ENCODE results near the gene UBR4. TPM values are rescaled to one million over a fixed set of nuclear protein-coding genes. Genes with fewer than 3 reads are reported as not detected.
A peak's percentile ranks its signal among the peaks of the same experiment; 100 is the strongest.
"Not testable (repeated sequence)": the region's sequence is repeated elsewhere in the genome, so short reads cannot be mapped to it uniquely, and the experiment has no call there.

The UBR4 gene
- 42.7 and 60.6 TPM in 2 replicates for total RNA-seq (2014; rRNA removed; shearing (Covaris generic))

GRCh38 chr1:19209990-19210771 lies at the start of gene UBR4:
Gene UBR4 (minus strand): TSS chr1:19210266. CDS start chr1:19210248, 18 bp downstream.
- Histone ChIP-seq H3K4me1 (replicated peaks) (peaks cover 17% of the 10 kb centered on the region), H3K36me3 (peaks cover 36% of the 10 kb centered on the region), H3K27me3 (replicated peaks) (no peaks in the 10 kb centered on the region), H3K9me3 (replicated peaks) (no peaks in the 10 kb centered on the region), H3K4me3 (peak within 1 kb of the TSS; percentile 92), H3K27ac (peak within 1 kb of the TSS; percentile 88)
- DNase-seq (ENCODE audit: low read depth in 1 of 2, low spot score in 2 of 2), result peak; percentile 95 to 97

DNA sequence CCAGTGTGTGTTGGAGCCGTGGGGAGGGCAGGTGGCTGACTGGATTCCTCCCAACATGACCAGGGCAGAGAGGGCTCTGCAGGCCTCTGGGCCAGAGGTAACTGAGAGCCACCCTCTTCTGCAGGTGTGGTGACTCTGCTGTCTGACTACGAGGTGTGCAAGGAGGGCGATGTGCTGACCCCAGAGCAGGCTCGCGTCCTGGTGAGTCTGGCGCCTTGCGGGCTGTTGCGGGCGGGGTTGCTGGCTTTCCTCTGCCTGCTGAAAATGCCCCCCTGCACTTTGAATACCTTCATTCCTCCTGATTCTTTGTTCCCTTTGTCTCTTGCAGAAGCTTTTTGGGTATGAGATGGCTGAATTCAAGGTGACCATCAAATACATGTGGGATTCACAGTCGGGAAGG lies 48.3 kb upstream of the UBR4 start:
- Histone ChIP-seq H3K36me3 (peaks cover 54% of the 10 kb centered on the region), H3K4me1 (replicated peaks) (peaks cover 1% of the 10 kb centered on the region), H3K27ac (no peak overlapping the region), H3K9me3 (replicated peaks) (no peaks in the 10 kb centered on the region), H3K27me3 (replicated peaks) (no peaks in the 10 kb centered on the region), H3K4me3 (no peak overlapping the region)
- DNase-seq (ENCODE audit: low read depth in 1 of 2, low spot score in 2 of 2), result no peak

DNA sequence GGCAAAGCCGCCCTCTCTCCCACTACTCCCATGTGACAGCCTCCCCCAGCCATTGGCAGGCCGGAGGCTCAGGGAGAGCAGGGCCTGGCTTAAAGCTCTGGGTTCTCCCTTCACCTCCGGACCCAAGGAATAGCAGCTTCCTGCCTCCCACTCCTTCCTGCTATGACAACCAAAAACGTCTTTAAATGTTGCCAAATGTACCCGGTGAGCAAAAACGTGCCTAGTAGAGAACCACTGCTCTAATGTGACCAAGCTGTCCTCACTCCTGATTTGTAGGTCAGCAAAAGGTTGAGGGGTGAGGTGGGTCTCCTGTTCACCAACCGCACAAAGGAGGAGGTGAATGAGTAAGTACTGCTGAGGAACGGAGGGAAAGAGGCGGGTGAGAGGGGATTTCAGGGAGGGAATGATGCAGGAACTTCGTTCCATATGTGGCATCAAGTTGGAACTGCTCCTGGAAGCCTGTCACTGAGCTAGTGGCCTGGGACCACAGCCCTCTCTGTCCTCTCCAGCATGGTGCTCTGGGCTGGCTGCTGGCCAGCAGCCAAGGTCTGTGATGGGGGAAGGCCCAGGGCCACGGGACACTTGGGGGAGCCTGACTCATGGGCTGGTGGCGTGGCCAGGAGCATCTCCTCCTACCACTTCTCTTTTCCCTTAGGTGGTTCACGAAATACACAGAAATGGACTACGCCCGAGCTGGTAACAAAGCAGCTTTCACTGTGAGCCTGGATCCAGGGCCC lies 47.3 kb upstream of the UBR4 start:
- no peaks in the 10 kb centered on the region for H3K9me3 ChIP-seq (replicated peaks)
- H3K4me1 ChIP-seq (replicated peaks), result peaks cover 11% of the 10 kb centered on the region
- no peak for DNase-seq (ENCODE audit: low read depth in 1 of 2, low spot score in 2 of 2)
- H3K4me3 ChIP-seq, result no peak overlapping the region
- no peaks in the 10 kb centered on the region for H3K27me3 ChIP-seq (replicated peaks)
- H3K27ac ChIP-seq, result no peak overlapping the region
- peaks cover 62% of the 10 kb centered on the region for H3K36me3 ChIP-seq

GRCh38 chr1:19256301-19256700 lies 46.2 kb upstream of the UBR4 start:
- DNase-seq (ENCODE audit: low read depth in 1 of 2, low spot score in 2 of 2); H3K27ac ChIP-seq; H3K27me3 ChIP-seq (replicated peaks); H3K9me3 ChIP-seq (replicated peaks); H3K4me3 ChIP-seq: not testable (repeated sequence)
- peaks cover 13% of the 10 kb centered on the region for H3K4me1 ChIP-seq (replicated peaks)
- H3K36me3 ChIP-seq, result peaks cover 72% of the 10 kb centered on the region

DNA sequence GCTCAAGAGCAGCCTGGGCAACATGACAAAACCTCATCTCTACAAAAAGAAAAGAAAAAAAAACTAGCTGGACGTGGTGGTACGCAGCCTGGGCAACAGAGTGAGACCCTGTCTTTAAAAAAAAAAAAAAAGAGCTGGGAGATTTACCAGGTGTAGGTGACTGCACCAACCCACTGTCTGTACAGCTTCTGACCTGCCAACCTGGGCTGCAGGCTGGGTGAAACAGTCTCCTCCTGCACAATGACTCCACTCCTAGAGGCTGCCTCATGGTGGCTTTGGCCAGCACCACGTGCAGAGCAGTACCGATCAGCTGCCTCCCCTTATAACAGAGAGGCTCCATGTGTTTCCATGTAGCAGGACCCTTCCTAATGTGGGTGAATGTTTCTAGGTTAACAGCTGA lies 45.2 kb upstream of the UBR4 start:
- no peak for DNase-seq (ENCODE audit: low read depth in 1 of 2, low spot score in 2 of 2)
- no peaks in the 10 kb centered on the region for H3K9me3 ChIP-seq (replicated peaks)
- H3K27me3 ChIP-seq (replicated peaks), result no peaks in the 10 kb centered on the region
- H3K27ac ChIP-seq, result no peak overlapping the region
- peaks cover 70% of the 10 kb centered on the region for H3K36me3 ChIP-seq
- H3K4me1 ChIP-seq (replicated peaks), result peaks cover 17% of the 10 kb centered on the region
- no peak overlapping the region for H3K4me3 ChIP-seq

- peaks cover 18% of the 10 kb centered on the region for H3K4me1 ChIP-seq (replicated peaks)
- peaks cover 61% of the 10 kb centered on the region for H3K36me3 ChIP-seq
- H3K9me3 ChIP-seq (replicated peaks), result no peaks in the 10 kb centered on the region
- no peak overlapping the region for H3K4me3 ChIP-seq
- no peaks in the 10 kb centered on the region for H3K27me3 ChIP-seq (replicated peaks)
- no peak overlapping the region for H3K27ac ChIP-seq
- no peak for DNase-seq (ENCODE audit: low read depth in 1 of 2, low spot score in 2 of 2)
Observed at GRCh38 chr1:19254416-19254815, 44.4 kb upstream of the UBR4 start.

DNA sequence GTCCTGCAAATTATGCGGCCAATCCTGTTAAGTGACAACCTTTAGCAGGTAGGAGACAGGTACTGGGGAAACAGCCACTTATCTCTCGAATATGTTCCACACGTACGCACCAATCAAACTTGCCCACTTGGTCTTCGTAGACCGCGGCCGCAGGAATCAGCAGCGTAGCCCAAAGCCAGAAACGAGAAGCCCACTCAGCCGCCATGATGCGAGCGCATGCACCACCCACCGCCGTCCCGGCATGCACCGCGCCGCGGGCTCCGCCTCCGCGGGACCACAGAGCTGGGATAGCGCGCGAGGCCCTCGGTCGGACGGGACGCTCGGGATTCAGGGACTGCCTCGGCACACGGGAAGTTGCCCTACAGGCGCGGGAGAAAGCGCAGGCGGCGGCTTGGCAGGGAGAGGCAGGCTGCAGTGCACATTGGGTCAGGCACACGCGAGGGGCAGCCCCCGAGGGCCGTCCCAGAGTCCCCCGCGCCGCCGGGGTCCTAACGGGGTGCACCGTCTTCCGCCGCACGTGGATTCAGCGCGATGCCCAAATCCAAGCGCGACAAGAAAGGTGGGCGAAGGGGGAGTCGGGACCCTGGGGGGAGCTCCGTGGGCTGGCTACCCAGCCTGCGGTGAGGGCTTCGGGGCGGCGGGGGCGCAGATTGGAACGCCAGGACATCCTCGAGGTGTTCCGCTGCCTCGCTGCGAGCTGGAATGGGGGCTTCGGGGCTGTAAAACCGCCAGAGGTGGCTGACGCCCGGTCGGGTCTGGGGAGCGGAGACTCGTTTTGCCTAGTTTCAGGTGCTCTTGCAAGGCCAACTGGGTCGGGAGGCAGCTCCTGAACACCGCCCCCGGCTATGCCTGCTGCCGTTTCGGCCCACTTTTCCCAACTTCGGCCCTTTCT lies 41.5 kb upstream of the UBR4 start, which contains the start of the genes EMC1 and MRTO4:
Gene EMC1, minus strand, starts transcription at position 220 of the 892 bp plus-strand sequence. Its CDS starts 15 bp downstream, at position 205.
Gene MRTO4, plus strand, starts transcription at position 501 of the 892 bp plus-strand sequence. Its CDS starts 31 bp downstream, at position 532.
- H3K36me3 ChIP-seq, result peaks cover 37% of the 10 kb centered on the region
- peaks cover 18% of the 10 kb centered on the region for H3K4me1 ChIP-seq (replicated peaks)
- DNase-seq (ENCODE audit: low read depth in 1 of 2, low spot score in 2 of 2), result peak; percentile 89 to 92

DNA sequence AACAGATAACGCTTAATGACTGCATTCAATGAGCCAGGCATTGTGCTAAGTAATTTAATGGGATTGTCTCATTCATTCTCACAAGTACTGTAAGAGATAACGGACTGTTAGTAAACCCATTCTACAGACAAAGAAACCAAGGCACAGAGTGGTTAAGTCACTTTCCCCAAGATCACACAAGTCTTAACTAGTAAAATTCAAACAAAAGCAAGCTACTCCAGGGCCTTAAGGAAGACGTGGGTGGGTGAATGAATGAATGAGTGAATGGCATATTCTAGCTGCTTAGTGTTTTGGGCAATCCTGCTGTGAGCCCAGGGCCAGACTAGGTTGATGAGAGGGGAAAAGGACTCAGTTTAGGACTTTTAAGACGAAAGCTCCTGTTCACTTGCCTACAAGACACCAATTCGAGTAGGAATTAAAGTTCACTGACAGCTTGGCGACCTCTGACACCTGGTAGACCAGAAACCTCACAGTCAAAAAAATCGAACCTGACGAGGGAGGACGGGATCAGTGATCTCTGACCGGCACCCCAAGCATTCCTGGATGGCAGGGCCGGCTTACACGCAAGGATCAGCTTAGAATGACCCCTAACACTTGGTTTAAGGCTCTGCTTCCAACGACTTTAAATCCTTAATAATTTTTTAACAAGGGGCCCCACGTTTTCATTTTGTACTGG lies 40.7 kb upstream of the UBR4 start:
- DNase-seq (ENCODE audit: low read depth in 1 of 2, low spot score in 2 of 2), result peak in 1 of 2 experiments; percentile 8

More for the DNA sequence above, 41.5 kb upstream of the UBR4 start, which contains the start of the genes EMC1 and MRTO4:
- peak within 1 kb of the TSS; percentile 80 for H3K4me3 ChIP-seq
- H3K27me3 ChIP-seq (replicated peaks), result no peaks in the 10 kb centered on the region
- peak within 1 kb of the TSS; percentile 90 for H3K27ac ChIP-seq
- H3K9me3 ChIP-seq (replicated peaks), result no peaks in the 10 kb centered on the region

GRCh38 chr1:19240673-19241538 lies 30.8 kb upstream of the UBR4 start:
- H3K36me3 ChIP-seq, result peaks cover 91% of the 10 kb centered on the region
- no peak overlapping the region for H3K4me3 ChIP-seq
- no peaks in the 10 kb centered on the region for H3K27me3 ChIP-seq (replicated peaks)
- no peak overlapping the region for H3K27ac ChIP-seq
- peak; percentile 19 to 67 for DNase-seq (ENCODE audit: low read depth in 1 of 2, low spot score in 2 of 2)
- no peaks in the 10 kb centered on the region for H3K9me3 ChIP-seq (replicated peaks)
- no peaks in the 10 kb centered on the region for H3K4me1 ChIP-seq (replicated peaks)

More for the DNA sequence above, 40.7 kb upstream of the UBR4 start:
- H3K36me3 ChIP-seq, result peaks cover 29% of the 10 kb centered on the region
- H3K4me1 ChIP-seq (replicated peaks), result peaks cover 18% of the 10 kb centered on the region
- H3K27ac ChIP-seq, result peak overlapping the region; percentile 90
- peak overlapping the region; percentile 80 for H3K4me3 ChIP-seq
- no peaks in the 10 kb centered on the region for H3K9me3 ChIP-seq (replicated peaks)
- no peaks in the 10 kb centered on the region for H3K27me3 ChIP-seq (replicated peaks)

DNA sequence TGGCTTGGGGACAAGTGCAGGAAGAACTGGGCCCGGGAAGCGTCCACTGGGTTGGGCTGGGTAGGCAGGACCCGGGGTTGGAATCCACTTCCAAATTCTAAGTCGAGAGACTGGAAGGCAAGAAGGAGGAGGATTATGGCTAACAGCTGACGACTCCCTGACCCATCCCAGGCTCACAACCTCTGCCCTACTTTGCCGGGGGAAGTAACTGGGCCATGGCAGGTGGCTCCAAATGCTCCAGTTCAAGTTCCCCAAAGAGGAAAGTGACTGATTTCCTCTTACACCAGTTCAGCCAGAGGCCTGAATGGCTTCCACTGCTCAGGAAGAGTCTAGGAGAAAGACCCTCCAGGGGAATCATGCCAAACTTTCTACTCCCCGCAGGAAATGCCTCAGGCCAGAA lies 29.8 kb upstream of the UBR4 start:
- H3K27me3 ChIP-seq (replicated peaks), result no peaks in the 10 kb centered on the region
- H3K4me3 ChIP-seq, result no peak overlapping the region
- H3K9me3 ChIP-seq (replicated peaks), result no peaks in the 10 kb centered on the region
- no peaks in the 10 kb centered on the region for H3K4me1 ChIP-seq (replicated peaks)
- peaks cover 96% of the 10 kb centered on the region for H3K36me3 ChIP-seq
- H3K27ac ChIP-seq, result no peak overlapping the region
- no peak for DNase-seq (ENCODE audit: low read depth in 1 of 2, low spot score in 2 of 2)

DNA sequence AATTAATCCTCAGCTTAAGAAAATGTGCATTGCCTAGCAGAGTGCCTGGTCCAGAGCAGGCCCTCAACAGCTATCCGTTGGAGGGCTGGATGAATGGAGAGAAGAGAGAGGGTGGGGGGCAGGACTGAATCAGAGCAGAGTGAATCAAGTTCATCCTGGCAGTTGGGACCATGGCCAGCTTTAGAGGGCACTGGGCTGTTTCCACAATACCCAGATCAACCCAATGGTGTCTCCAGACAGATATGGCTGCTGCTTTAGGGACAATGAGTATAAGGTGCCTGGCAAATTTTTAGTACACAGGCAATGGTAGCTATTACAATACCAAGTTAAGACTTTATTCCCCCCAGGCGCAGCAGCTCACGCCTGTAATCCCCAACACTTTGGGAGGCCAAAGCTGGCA lies 24.2 kb upstream of the UBR4 start:
- H3K36me3 ChIP-seq, result peaks cover 94% of the 10 kb centered on the region
- no peaks in the 10 kb centered on the region for H3K9me3 ChIP-seq (replicated peaks)
- H3K27me3 ChIP-seq (replicated peaks), result no peaks in the 10 kb centered on the region
- H3K4me1 ChIP-seq (replicated peaks), result no peaks in the 10 kb centered on the region
- no peak for DNase-seq (ENCODE audit: low read depth in 1 of 2, low spot score in 2 of 2)
- no peak overlapping the region for H3K4me3 ChIP-seq
- H3K27ac ChIP-seq, result no peak overlapping the region

DNA sequence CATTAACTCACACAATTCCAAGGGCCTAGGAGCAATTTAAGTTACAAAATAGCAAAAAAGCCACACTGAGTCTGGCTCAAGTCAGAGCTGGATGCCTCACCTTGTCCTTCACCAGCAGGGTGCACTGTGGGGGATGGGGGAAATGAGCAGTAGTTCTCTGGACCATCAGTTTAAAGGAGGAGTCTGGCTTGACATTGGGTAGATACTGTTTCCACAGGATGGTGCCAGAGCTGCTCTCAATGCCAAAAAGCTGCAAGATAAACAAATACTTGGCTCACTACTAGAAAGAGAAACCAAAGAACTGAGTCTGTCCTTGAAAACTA lies 22.4 kb upstream of the UBR4 start:
- Histone ChIP-seq H3K27ac (no peak overlapping the region), H3K36me3 (peaks cover 90% of the 10 kb centered on the region)

More for the DNA sequence above, 22.4 kb upstream of the UBR4 start:
- no peaks in the 10 kb centered on the region for H3K27me3 ChIP-seq (replicated peaks)
- no peaks in the 10 kb centered on the region for H3K9me3 ChIP-seq (replicated peaks)
- H3K4me1 ChIP-seq (replicated peaks), result no peaks in the 10 kb centered on the region
- DNase-seq (ENCODE audit: low read depth in 1 of 2, low spot score in 2 of 2), result no peak
- H3K4me3 ChIP-seq, result no peak overlapping the region
